ENCODE measurements around the gene DNAJC18.
A peak's percentile ranks its signal among the peaks of the same experiment; 100 is the strongest.

Gene DNAJC18

GRCh38 chr5:139403787-139404483 lies 35.4 kb downstream of the DNAJC18 start, which contains the start of gene SPATA24:
Gene SPATA24, minus strand, starts transcription at chr5:139404089. Its CDS starts 29 bp downstream, at chr5:139404060.
- peak; percentile 96 for DNase-seq (ENCODE audit: low read depth in 2 of 2)

- DNase-seq (ENCODE audit: low read depth in 2 of 2), result no peak
Measured at GRCh38 chr5:139403418-139403786, 35.9 kb downstream of the DNAJC18 start.

DNA sequence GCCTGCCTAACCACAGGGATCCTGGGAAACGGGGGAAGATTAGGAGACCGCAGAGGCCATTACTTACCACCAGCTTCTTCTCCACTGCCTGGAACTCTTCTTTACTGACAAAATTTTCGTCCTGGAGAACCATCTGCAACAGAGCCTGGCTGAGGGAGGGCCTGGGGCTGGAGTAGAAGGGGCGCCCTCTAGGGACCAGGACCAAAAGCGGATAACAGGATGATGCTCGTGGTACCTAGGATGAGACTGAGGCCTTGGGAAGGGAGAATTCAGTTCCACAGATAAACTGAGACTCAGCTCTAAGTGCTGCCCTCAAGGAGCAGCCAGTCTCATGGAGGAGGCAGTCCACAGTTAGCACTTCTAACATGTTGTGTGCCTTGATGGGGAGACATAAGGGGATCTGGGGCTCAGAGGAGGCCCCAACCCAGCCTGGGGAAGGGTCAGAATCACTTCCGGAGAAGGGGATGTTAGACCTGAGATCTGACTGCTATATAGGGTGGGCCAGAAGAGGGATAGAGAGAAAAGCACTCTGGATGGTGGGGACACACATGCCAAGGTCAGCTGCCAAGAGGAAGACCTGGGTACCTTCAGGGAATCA lies 36.7 kb downstream of the DNAJC18 start:
- no peak for DNase-seq (ENCODE audit: low read depth in 2 of 2)

- no peak for DNase-seq (ENCODE audit: low read depth in 2 of 2)
Measured at GRCh38 chr5:139401546-139401945, 37.8 kb downstream of the DNAJC18 start.

- DNase-seq (ENCODE audit: low read depth in 2 of 2), result no peak
Measured at GRCh38 chr5:139399501-139400121, 39.7 kb downstream of the DNAJC18 start.

- no peak for DNase-seq (ENCODE audit: low read depth in 2 of 2)
Measured at GRCh38 chr5:139397921-139398320, 41.4 kb downstream of the DNAJC18 start.

GRCh38 chr5:139396691-139397090 lies 42.6 kb downstream of the DNAJC18 start:
- no peak for DNase-seq (ENCODE audit: low read depth in 2 of 2)

- DNase-seq (ENCODE audit: low read depth in 2 of 2), result no peak
Measured at GRCh38 chr5:139395844-139396640, 43.3 kb downstream of the DNAJC18 start.

DNA sequence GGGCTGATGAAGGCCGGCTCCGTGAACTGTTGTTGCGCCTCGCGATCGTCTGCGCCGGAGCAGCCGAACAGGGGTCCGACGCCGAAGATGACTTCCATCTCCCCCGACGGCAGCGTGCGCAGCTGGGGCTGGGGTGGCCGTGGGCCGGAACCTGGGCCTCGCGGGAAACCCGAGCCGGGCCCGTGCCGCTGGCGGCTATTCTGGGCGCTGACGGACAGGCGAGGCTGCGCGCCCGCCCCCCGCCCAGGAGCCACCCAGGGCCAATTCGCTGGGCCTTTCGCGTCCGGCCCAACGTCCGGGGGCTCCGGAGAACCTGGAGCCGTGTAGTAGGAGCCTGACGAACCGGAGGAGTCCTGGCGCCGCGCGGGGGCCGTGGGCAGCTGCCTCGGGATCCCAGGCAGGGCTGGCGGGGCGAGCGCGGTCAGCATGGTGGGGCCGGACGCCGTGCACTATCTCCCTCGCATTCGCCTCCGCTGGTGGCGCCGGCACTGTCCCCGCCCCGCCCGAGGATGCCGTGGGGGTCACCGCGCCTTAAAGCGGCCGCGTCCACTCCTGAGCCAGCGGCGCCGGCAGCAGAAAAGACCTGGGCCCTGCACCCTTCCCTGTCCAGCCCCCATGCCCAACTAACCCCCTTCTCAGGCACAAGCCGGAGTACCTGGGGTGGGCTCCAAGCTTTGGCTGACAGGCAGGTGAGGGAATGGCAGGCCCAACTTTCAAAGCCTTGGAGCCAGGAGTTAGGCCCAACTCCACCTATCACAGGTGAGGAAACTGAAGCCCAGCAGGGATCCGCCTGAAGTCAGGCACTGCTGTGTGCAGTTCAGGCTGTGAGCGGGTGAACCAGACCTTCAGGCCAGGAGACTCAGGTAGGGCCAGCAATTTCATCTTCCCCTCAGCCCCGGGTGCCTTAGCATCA lies 44.4 kb downstream of the DNAJC18 start, which contains the start of gene PROB1:
Gene PROB1, minus strand, starts transcription at position 451 of the 913 bp plus-strand sequence. Its CDS starts 23 bp downstream, at position 428.
- no peak for DNase-seq (ENCODE audit: low read depth in 2 of 2)

DNA sequence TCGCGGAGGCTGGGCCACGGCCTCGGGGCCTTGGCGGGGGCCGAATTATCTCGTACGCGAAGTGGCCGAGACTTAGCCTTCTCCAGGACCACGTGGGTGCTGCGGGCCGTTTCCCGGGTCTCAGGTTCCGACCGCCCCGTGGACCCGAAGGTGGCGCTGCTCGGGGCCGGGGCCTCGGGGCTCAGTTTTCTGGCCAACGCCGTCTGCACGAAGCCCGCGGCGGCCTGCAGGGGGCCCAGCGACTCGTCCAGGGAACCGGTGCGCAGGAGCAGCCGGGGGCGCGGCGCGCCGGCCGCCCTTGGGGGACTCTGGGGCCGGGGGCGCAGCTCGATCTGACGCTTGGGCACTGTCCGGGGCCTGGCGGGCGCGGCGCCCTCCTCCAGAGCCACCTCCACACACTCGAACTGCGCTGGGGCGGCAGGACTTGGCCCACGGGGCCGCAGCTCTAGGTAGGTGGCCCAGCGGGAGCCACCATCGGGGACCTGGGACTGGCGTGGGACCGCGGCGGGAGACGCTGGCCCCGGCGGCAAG lies 45.1 kb downstream of the DNAJC18 start:
- DNase-seq (ENCODE audit: low read depth in 2 of 2), result no peak

- no peak for DNase-seq (ENCODE audit: low read depth in 2 of 2)
Measured at GRCh38 chr5:139393497-139394122, 45.7 kb downstream of the DNAJC18 start.

GRCh38 chr5:139392678-139393496 lies 46.4 kb downstream of the DNAJC18 start:
- peak; percentile 55 to 57 for DNase-seq (ENCODE audit: low read depth in 2 of 2)

DNA sequence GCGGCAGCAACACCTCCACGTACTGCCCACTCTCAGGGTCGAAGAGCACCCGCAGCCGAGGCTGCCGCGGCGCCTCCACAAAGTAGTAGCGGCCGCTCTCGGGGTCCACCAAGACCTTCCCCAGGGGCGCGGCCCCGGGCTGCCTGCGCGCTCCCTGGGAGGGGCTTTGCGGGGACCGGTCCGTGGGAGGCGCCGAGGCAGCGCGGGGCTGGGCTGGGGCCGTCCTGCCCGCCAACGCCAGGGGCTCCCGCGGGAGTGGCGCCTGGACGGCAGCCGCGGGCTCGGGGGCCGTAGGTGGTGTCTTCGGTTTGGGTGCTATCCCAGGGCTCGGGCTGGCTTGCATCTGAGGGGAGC lies 47.0 kb downstream of the DNAJC18 start:
- DNase-seq (ENCODE audit: low read depth in 2 of 2), result no peak

DNA sequence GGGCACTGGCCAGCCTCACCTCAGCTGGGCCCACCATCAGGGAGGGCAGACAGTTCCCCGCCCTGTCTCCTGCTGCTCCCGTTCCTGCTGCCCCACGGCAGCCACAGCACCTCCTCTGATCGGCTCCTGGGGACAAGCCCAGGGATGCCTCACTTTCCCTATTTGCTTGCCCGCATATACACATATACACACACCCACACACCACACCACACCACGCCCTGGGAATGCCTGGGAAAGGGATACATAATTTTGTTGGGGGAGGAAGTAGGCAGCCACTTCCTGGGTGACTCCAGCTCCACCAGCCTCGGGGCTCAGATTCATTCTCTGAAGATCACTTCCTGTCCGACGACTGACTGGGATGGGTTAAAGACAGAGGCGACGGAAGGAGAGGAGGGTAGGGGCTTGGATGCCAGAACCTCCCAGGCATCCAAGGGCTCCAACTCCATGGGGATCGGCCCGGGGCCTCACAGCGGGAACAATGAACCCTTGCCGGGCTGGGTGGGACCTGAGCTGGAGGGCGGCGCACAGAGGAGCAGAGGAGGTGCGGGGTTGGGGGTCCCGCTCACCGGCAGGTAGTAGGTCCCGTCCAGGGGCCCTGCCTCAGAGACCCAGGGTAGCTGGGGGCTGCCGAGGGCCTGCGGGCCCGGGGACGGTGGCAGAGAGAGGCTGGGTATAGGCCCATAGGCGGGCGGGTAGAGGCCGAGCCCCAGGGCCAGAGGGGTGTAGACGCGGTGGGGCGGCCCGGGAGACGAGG lies 47.6 kb downstream of the DNAJC18 start:
- DNase-seq (ENCODE audit: low read depth in 2 of 2), result no peak

DNA sequence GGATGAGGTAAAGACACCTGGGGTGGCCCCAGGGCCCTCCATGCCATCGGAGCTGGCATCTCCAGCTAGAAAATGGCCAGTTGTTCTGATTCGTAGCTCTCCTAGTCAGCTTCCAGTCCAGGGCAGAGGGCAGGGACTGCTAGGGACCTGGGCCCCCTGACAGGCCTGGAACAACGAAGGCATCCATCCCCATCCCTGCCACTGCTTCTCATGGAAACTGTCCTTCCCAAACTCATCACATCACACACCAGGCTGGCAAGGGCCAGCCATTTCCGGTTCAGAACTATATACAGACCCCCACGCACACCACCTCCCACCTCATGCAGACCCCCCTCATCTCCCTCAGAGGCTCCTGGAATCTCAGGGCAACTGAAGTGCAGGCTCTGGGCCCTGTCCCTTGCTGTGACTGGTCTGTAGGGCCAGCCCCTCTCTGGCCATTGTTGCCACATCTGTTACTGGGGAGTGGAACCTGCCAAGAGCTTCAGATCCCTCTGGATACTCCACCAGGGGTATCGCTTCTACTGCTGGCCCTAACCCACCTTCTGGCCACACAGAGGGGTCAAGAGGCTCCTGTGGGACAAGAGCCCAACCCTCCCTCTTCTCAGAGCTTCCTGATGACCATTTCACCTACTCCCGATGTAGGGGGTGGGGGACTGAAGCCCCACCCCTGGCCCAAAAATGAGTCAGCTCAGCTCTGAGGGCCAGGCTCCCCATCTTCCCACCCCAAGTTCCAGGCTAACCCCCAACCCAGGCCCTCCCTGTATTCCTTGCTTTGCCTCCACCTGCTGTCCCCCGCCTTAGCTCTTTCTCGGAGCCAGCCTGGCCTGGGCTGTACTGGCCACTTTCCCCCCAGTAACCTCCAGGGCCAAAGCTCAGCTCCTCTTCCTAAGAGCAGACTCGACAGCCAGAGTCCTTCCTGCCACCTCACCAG lies 48.4 kb downstream of the DNAJC18 start:
- DNase-seq (ENCODE audit: low read depth in 2 of 2), result no peak

GRCh38 chr5:139389701-139390638 lies 49.4 kb downstream of the DNAJC18 start, which contains the start of gene MZB1:
Gene MZB1, minus strand, starts transcription at chr5:139389913. Its CDS starts 57 bp downstream, at chr5:139389856.
- peak; percentile 51 for DNase-seq (ENCODE audit: low read depth in 2 of 2)

Data from stimulated activated CD8-positive, alpha-beta memory T cell treated with anti-CD3 and anti-CD28 coated beads, Interleukin-15, amount 100 ng/mL, for 4 hours (primary cell).